Measurements from ENCODE around the gene ASIC2. TPM values are rescaled to one million over a fixed set of nuclear protein-coding genes. Genes with fewer than 3 reads are reported as not detected.

The ASIC2 gene
- total RNA-seq, 1 experiment from 2014 or later = not detected

DNA sequence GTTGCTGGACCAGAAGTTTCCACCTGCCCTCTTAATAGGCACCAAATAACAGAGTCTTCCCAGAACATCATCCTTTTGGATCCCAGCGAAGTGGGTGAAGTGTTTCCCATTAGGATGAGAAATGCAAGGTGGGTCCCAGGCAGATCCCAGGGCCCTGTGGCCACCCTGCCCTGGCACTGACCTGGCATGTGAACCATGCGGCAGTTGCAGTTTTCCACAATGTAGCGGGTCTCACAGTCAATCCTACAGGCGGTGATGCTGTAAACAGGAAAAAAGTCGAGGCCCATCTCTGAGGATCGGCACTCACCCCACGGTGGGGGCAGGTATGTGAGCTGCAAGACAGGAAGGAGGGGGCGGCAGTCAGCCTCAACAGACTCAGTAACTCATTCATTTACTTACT lies 265.0 kb downstream of the ASIC2 start:
- Mint-ChIP-seq H3K36me3 (ENCODE audit: insufficient read depth, unreplicated experiment) (no peaks in the 10 kb centered on the region), H3K27me3 (ENCODE audit: insufficient read depth, unreplicated experiment) (peaks cover 22% of the 10 kb centered on the region), H3K4me3 (ENCODE audit: unreplicated experiment) (no peak overlapping the region), H3K27ac (ENCODE audit: low read depth, unreplicated experiment) (no peak overlapping the region), H3K4me1 (ENCODE audit: insufficient read depth, unreplicated experiment) (no peaks in the 10 kb centered on the region), H3K9me3 (ENCODE audit: unreplicated experiment) (no peaks in the 10 kb centered on the region)
- TF ChIP-seq, protein P1, sequence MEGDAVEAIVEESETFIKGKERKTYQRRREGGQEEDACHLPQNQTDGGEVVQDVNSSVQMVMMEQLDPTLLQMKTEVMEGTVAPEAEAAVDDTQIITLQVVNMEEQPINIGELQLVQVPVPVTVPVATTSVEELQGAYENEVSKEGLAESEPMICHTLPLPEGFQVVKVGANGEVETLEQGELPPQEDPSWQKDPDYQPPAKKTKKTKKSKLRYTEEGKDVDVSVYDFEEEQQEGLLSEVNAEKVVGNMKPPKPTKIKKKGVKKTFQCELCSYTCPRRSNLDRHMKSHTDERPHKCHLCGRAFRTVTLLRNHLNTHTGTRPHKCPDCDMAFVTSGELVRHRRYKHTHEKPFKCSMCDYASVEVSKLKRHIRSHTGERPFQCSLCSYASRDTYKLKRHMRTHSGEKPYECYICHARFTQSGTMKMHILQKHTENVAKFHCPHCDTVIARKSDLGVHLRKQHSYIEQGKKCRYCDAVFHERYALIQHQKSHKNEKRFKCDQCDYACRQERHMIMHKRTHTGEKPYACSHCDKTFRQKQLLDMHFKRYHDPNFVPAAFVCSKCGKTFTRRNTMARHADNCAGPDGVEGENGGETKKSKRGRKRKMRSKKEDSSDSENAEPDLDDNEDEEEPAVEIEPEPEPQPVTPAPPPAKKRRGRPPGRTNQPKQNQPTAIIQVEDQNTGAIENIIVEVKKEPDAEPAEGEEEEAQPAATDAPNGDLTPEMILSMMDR (IDR thresholded peaks at IDR 0.05; ENCODE audit: unreplicated experiment) = no peak
- intact Hi-C loops (cut with micrococcal nuclease) = loop anchor here (2.0 to 10.0 kb wide), 2 partner anchors 647 to 727 kb away; no protein-coding TSS in a partner anchor
- no TSS peak for BruUV-seq (replicated peaks)
- DNase-seq (ENCODE audit: unreplicated experiment) = no peak
- ChIA-PET CTCF (interaction anchor here (0.6 to 2.0 kb wide), 4 partner anchors 10 to 723 kb away, joined by 3 to 8 read pairs (median 6); no protein-coding TSS in a partner anchor), POLR2A (no interaction called here)

- no peaks in the 10 kb centered on the region for H3K27me3 Mint-ChIP-seq (ENCODE audit: insufficient read depth, unreplicated experiment)
- no peak overlapping the region for H3K27ac Mint-ChIP-seq (ENCODE audit: low read depth, unreplicated experiment)
- ChIA-PET CTCF (interaction anchor here (0.6 to 1.2 kb wide), 2 partner anchors 95 to 623 kb away, joined by 3 to 6 read pairs; no protein-coding TSS in a partner anchor), POLR2A (no interaction called here)
- H3K4me1 Mint-ChIP-seq (ENCODE audit: insufficient read depth, unreplicated experiment) = no peaks in the 10 kb centered on the region
- no peaks in the 10 kb centered on the region for H3K36me3 Mint-ChIP-seq (ENCODE audit: insufficient read depth, unreplicated experiment)
- H3K9me3 Mint-ChIP-seq (ENCODE audit: unreplicated experiment) = no peaks in the 10 kb centered on the region
- TF ChIP-seq, protein P1 (IDR thresholded peaks at IDR 0.05; ENCODE audit: unreplicated experiment) = no peak
- BruUV-seq (replicated peaks) = no TSS peak
- H3K4me3 Mint-ChIP-seq (ENCODE audit: unreplicated experiment) = no peak overlapping the region
- intact Hi-C loops (cut with micrococcal nuclease) = loop anchor here (10.0 kb wide), 1 partner anchor 730 kb away; no protein-coding TSS in a partner anchor
- DNase-seq (ENCODE audit: unreplicated experiment) = no peak
Measured at GRCh38 chr17:33024688-33025486, 268.2 kb downstream of the ASIC2 start.

- BruUV-seq (replicated peaks) = no TSS peak
- no peak overlapping the region for H3K27ac Mint-ChIP-seq (ENCODE audit: low read depth, unreplicated experiment)
- ChIA-PET POLR2A (no interaction called here), CTCF (interaction anchor here (0.6 to 1.2 kb wide), 7 partner anchors 25 to 1031 kb away, joined by 3 to 5 read pairs (median 3); no protein-coding TSS in a partner anchor)
- no peaks in the 10 kb centered on the region for H3K27me3 Mint-ChIP-seq (ENCODE audit: insufficient read depth, unreplicated experiment)
- H3K4me3 Mint-ChIP-seq (ENCODE audit: unreplicated experiment) = no peak overlapping the region
- H3K36me3 Mint-ChIP-seq (ENCODE audit: insufficient read depth, unreplicated experiment) = no peaks in the 10 kb centered on the region
- intact Hi-C loops (cut with micrococcal nuclease) = loop anchor here (10.0 kb wide), 1 partner anchor 731 kb away; no protein-coding TSS in a partner anchor
- no peak for DNase-seq (ENCODE audit: unreplicated experiment)
- no peaks in the 10 kb centered on the region for H3K9me3 Mint-ChIP-seq (ENCODE audit: unreplicated experiment)
- TF ChIP-seq, protein P1 (IDR thresholded peaks at IDR 0.05; ENCODE audit: unreplicated experiment) = no peak
- no peaks in the 10 kb centered on the region for H3K4me1 Mint-ChIP-seq (ENCODE audit: insufficient read depth, unreplicated experiment)
Measured at GRCh38 chr17:33023790-33024189, 269.3 kb downstream of the ASIC2 start.

DNA sequence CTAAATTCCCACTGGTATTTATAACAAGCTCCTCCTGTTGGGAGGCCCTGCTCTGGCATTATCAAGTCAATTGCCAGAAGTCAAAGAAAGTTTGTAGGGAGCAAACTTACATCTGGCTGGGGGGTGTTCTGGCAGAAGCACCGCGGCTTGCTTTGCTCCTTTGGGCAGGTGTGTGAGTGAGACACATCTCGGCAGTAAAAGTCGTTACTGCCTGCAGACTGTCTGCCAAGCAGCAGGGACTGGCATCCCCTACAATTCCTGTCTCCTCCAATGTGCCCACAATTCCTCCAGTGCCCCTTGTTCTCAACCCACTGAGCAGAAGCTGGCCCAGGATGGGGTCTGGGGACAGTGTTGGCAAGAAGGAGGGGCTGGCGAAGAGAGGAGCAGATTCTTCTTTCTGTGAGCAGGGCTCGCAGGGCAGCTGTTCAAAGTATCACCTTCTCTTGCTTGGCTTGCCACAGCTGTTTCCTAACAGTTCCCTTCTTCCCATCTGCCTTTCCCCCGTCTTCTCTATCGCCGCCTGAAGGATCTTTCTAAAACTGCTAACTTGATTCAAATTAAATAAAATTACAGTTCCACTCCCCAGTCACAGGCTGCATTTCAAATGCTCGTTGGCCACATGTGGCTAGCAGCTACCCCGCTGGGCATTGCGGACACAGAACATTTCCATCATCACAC lies 271.2 kb downstream of the ASIC2 start:
- CTCF ChIA-PET = interaction anchor here (0.6 to 1.4 kb wide), 4 partner anchors 18 to 148 kb away, joined by 3 to 5 read pairs (median 3); no protein-coding TSS in a partner anchor
- no peak for DNase-seq (ENCODE audit: unreplicated experiment)
- H3K4me3 Mint-ChIP-seq (ENCODE audit: unreplicated experiment) = no peak overlapping the region
- TF ChIP-seq, protein P1 (IDR thresholded peaks at IDR 0.05; ENCODE audit: unreplicated experiment) = no peak
- no peaks in the 10 kb centered on the region for H3K36me3 Mint-ChIP-seq (ENCODE audit: insufficient read depth, unreplicated experiment)
- H3K27ac Mint-ChIP-seq (ENCODE audit: low read depth, unreplicated experiment) = no peak overlapping the region
- no peaks in the 10 kb centered on the region for H3K9me3 Mint-ChIP-seq (ENCODE audit: unreplicated experiment)
- BruUV-seq (replicated peaks) = no TSS peak
- POLR2A ChIA-PET = no interaction called here
- no peaks in the 10 kb centered on the region for H3K27me3 Mint-ChIP-seq (ENCODE audit: insufficient read depth, unreplicated experiment)
- peaks cover 1% of the 10 kb centered on the region for H3K4me1 Mint-ChIP-seq (ENCODE audit: insufficient read depth, unreplicated experiment)
- intact Hi-C loops (cut with micrococcal nuclease) = loop anchor here (10.0 kb wide), 1 partner anchor 733 kb away; no protein-coding TSS in a partner anchor
